ENCODE results near the gene ADD1. TPM values are rescaled to one million over a fixed set of nuclear protein-coding genes. Genes with fewer than 3 reads are reported as not detected.

ADD1 gene
- total RNA-seq, 1 experiment from 2014 or later, result 232 TPM

DNA sequence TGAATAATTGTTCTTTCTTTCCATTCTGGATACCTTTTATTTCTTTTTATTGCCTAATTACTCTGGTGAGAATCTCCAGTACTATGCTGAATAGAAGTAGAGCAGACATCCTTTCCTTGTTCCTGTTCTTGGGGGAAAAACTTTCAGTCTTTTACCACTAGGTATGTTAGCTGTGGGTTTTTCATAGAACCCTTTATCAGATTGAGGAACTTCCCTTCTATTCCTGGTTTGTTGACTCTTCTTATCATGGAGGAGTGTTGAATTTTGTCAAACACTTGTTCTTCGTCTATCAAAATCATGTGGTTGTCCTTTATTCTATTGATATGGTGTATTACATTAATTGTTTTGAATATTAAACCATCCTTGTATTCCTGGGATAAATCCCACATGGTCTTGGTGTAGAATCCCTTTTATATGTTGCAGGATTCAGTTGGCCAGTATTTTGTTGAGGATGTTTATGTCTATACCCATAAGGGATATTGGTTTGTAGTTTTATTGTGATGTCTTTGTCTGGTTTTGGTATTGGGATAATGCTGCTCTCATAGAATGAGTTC lies 27.2 kb upstream of the ADD1 start:
- POLR2A ChIA-PET (ENCODE audit: low non-redundant PET), result no interaction called here
- Histone ChIP-seq H3K27me3 (replicated peaks; ENCODE audit: insufficient read depth, low read depth, low read length, poor library complexity) (no peaks in the 10 kb centered on the region), H3K4me3 (ENCODE audit: low read depth, low read length, poor library complexity, severe bottlenecking) (no peak overlapping the region), H3K9me3 (ENCODE audit: low read depth, low read length, poor library complexity, severe bottlenecking) (peaks cover 8% of the 10 kb centered on the region), H3K4me1 (ENCODE audit: insufficient read depth, low read length, poor library complexity, severe bottlenecking) (peaks cover 15% of the 10 kb centered on the region), H3K36me3 (ENCODE audit: insufficient read depth, low read length, poor library complexity, severe bottlenecking) (peaks cover 7% of the 10 kb centered on the region), H3K27ac (ENCODE audit: low read depth, low read length, poor library complexity, severe bottlenecking) (no peak overlapping the region)
- intact Hi-C loops (cut with micrococcal nuclease; ENCODE audit: unreplicated experiment), result no loop called here
- BruUV-seq (replicated peaks), result no TSS peak
- no peak for DNase-seq (ENCODE audit: low spot score)
- TF ChIP-seq, protein P1, sequence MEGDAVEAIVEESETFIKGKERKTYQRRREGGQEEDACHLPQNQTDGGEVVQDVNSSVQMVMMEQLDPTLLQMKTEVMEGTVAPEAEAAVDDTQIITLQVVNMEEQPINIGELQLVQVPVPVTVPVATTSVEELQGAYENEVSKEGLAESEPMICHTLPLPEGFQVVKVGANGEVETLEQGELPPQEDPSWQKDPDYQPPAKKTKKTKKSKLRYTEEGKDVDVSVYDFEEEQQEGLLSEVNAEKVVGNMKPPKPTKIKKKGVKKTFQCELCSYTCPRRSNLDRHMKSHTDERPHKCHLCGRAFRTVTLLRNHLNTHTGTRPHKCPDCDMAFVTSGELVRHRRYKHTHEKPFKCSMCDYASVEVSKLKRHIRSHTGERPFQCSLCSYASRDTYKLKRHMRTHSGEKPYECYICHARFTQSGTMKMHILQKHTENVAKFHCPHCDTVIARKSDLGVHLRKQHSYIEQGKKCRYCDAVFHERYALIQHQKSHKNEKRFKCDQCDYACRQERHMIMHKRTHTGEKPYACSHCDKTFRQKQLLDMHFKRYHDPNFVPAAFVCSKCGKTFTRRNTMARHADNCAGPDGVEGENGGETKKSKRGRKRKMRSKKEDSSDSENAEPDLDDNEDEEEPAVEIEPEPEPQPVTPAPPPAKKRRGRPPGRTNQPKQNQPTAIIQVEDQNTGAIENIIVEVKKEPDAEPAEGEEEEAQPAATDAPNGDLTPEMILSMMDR (conservative IDR thresholded peaks at IDR 0.05; ENCODE audit: low read depth, low read length), result no peak
- no peak for TF ChIP-seq EZH2 (IDR thresholded peaks at IDR 0.05; ENCODE audit: borderline replicate concordance, low read depth, low read length, poor library complexity, severe bottlenecking)
- CTCF ChIA-PET, result no interaction called here

DNA sequence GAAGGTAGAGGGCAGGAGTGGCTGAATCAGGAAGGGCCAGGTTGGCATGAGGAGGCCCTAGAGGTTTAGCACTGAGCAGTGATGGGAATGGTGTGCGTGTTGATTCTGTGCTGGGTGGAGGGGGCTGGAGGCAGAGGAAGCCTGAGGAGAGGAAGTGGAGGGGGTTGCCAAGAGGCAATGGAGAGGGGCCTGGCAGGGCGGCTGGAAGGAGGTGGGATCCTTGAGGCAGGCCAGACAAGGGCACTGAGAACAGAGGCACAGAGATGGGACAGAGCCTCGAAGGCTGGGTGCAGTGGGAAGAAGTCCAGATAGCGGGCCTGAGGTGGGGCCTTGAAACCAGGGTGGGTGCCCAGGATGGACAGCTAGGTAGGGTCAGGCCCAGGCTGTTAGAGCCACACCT lies 26.5 kb upstream of the ADD1 start:
- peaks cover 7% of the 10 kb centered on the region for H3K36me3 ChIP-seq (ENCODE audit: insufficient read depth, low read length, poor library complexity, severe bottlenecking)
- BruUV-seq (replicated peaks), result no TSS peak
- peaks cover 11% of the 10 kb centered on the region for H3K4me1 ChIP-seq (ENCODE audit: insufficient read depth, low read length, poor library complexity, severe bottlenecking)
- CTCF ChIA-PET, result no interaction called here
- peaks cover 8% of the 10 kb centered on the region for H3K9me3 ChIP-seq (ENCODE audit: low read depth, low read length, poor library complexity, severe bottlenecking)
- intact Hi-C loops (cut with micrococcal nuclease; ENCODE audit: unreplicated experiment), result no loop called here
- POLR2A ChIA-PET (ENCODE audit: low non-redundant PET), result no interaction called here
- no peaks in the 10 kb centered on the region for H3K27me3 ChIP-seq (replicated peaks; ENCODE audit: insufficient read depth, low read depth, low read length, poor library complexity)
- H3K4me3 ChIP-seq (ENCODE audit: low read depth, low read length, poor library complexity, severe bottlenecking), result no peak overlapping the region
- no peak for DNase-seq (ENCODE audit: low spot score)
- no peak for TF ChIP-seq EZH2 (IDR thresholded peaks at IDR 0.05; ENCODE audit: borderline replicate concordance, low read depth, low read length, poor library complexity, severe bottlenecking)
- TF ChIP-seq, protein P1 (conservative IDR thresholded peaks at IDR 0.05; ENCODE audit: low read depth, low read length), result no peak
- H3K27ac ChIP-seq (ENCODE audit: low read depth, low read length, poor library complexity, severe bottlenecking), result no peak overlapping the region

DNA sequence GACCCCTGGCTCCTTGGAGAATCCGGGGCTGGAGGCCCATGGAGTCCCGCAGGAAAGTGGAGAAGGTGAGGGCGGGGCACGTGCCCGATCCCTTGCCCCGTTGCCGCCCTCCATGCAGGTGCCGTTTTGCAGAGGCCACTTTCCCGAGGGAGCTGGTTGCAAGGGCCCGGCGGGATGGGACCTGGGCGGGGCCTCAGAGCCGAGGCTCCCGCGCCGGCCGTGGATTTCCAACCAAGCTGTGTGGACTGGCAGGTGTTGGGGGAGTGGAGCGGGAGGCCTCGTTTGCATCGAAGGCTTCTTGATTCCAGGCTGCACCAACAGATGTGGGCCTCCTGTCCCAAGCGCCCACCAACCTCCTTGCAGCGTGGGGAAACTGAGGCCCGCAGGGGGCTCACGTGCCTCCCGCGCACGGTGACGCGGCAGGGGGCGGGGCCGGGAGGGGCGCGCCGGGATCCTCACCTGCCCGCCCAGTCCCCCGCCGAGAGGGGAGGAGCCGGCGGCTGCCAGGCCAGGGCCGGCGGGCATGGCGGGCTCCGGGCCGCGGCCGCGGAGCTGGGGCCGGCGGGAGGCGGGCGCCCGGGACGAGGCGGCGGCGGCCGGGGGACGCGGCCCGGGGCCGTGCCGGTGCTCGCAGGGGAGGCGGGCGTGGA lies 25.8 kb upstream of the ADD1 start:
- peak overlapping the region; percentile 78 for H3K27ac ChIP-seq (ENCODE audit: low read depth, low read length, poor library complexity, severe bottlenecking)
- intact Hi-C loops (cut with micrococcal nuclease; ENCODE audit: unreplicated experiment), result no loop called here

More for the DNA sequence above, 25.8 kb upstream of the ADD1 start:
- no peaks in the 10 kb centered on the region for H3K27me3 ChIP-seq (replicated peaks; ENCODE audit: insufficient read depth, low read depth, low read length, poor library complexity)
- DNase-seq (ENCODE audit: low spot score), result peak; percentile 51
- H3K36me3 ChIP-seq (ENCODE audit: insufficient read depth, low read length, poor library complexity, severe bottlenecking), result peaks cover 7% of the 10 kb centered on the region
- TF ChIP-seq, protein P1 (conservative IDR thresholded peaks at IDR 0.05; ENCODE audit: low read depth, low read length), result no peak
- TF ChIP-seq EZH2 (IDR thresholded peaks at IDR 0.05; ENCODE audit: borderline replicate concordance, low read depth, low read length, poor library complexity, severe bottlenecking), result no peak
- peak overlapping the region; percentile 82 for H3K4me3 ChIP-seq (ENCODE audit: low read depth, low read length, poor library complexity, severe bottlenecking)
- peaks cover 8% of the 10 kb centered on the region for H3K9me3 ChIP-seq (ENCODE audit: low read depth, low read length, poor library complexity, severe bottlenecking)
- ChIA-PET POLR2A (ENCODE audit: low non-redundant PET) (no interaction called here), CTCF (no interaction called here)
- no TSS peak for BruUV-seq (replicated peaks)
- H3K4me1 ChIP-seq (ENCODE audit: insufficient read depth, low read length, poor library complexity, severe bottlenecking), result peaks cover 5% of the 10 kb centered on the region
